Measurements from ENCODE around the gene PIAS4.

DNA sequence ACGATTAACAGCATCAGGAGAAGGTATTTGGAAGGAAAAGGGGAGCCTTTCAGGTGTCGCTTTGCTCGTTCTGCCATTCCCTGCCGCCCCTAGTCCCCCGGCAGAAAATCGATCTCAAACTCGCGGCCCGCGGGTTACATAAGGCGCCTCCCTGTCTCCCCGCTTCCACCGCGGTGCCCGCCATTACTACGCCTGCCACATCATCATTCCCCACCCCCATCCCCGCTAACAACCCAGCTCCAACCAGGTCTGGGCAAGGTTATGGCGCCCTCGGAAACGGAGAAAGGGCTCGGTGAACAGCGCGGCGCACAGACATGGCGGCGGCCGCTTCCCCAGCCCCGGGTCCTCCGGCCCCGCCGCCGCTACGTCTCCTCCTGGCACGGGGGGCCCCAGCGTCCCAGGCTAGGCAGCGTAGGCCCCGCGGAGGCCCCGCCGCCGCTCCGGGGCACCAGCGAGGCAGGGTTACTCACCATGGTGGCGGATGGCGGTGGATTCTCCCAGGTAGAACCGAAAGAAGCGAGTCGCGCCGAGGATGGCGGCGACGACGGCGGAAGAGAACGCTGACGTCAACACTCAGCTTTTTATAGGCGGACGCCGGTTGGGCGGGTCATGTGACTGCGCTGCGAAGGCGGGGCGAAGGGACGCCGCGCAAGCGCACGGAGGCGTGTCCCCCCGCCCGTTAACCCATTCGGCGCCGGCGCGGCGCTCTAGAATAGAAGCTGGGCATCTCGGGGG lies 22.5 kb upstream of the PIAS4 start, which contains the start of gene EEF2:
- TF ChIP-seq CTCF (IDR thresholded peaks at IDR 0.05; ENCODE audit: low read depth, low read length, poor library complexity, severe bottlenecking) (no peak), EZH2phosphoT487 (IDR thresholded peaks at IDR 0.05; ENCODE audit: borderline replicate concordance, low read length) (no peak)
